SK-N-SH treated with all-trans-retinoic acid at 6 μM for 48 hours (cell line): ENCODE measurements around the gene TMEM131.
A peak's percentile ranks its signal among the peaks of the same experiment; 100 is the strongest.

Experiments
- ATAC-seq: fragments of 200-7000 bp; cut with Tn5 transposase; 3 replicates; pipeline ENCODE4 v1.9.1; 2020; ENCODE audit warnings: mild to moderate bottlenecking, moderate library complexity
- ARNTL ChIP-seq: fragments of 450-650 bp; formaldehyde crosslinking; IDR thresholded peaks from 2 replicates; pipeline ENCODE4 v1.5.0; 2020; ENCODE audit warnings: low read depth, mild to moderate bottlenecking, moderate library complexity, borderline replicate concordance
- BACH2 ChIP-seq: fragments of 250-450 bp; sonication (Bioruptor Pico); IDR thresholded peaks from 2 replicates; pipeline ENCODE4 v1.9.0; 2021; ENCODE audit warnings: mild to moderate bottlenecking, borderline replicate concordance
- CSDC2 ChIP-seq: fragments of 250-450 bp; sonication (Bioruptor Pico); IDR thresholded peaks from 2 replicates; pipeline ENCODE4 v1.5.0; 2020; ENCODE audit warnings: mild to moderate bottlenecking, moderate library complexity
- CSRNP3 ChIP-seq: fragments of 250-450 bp; sonication (Bioruptor Pico); IDR thresholded peaks from 2 replicates; pipeline ENCODE4 v1.5.1; 2021; ENCODE audit warnings: mild to moderate bottlenecking, moderate library complexity
- GLIS3 ChIP-seq: fragments of 250-450 bp; sonication (Bioruptor Pico); IDR thresholded peaks from 2 replicates; pipeline ENCODE4 v1.5.0; 2020; ENCODE audit warnings: mild to moderate bottlenecking, moderate library complexity
- OSR1 ChIP-seq: fragments of 250-450 bp; sonication (Bioruptor Pico); IDR thresholded peaks from 2 replicates; pipeline ENCODE4 v1.8.0; 2022; ENCODE audit warnings: moderate library complexity, mild to moderate bottlenecking, inconsistent platforms
- POU6F1 ChIP-seq: fragments of 250-450 bp; sonication (Bioruptor Pico); IDR thresholded peaks from 2 replicates; pipeline ENCODE4 v1.8.0; 2021; ENCODE audit warnings: low read depth, mild to moderate bottlenecking, moderate library complexity, borderline replicate concordance
- PPARA ChIP-seq: fragments of 250-450 bp; sonication (Bioruptor Pico); IDR thresholded peaks from 2 replicates; pipeline ENCODE4 v1.5.0; 2020; ENCODE audit warnings: mild to moderate bottlenecking, borderline replicate concordance
- RARB ChIP-seq: fragments of 250-450 bp; sonication (Bioruptor Pico); IDR thresholded peaks from 2 replicates; pipeline ENCODE4 v1.8.0; 2021; ENCODE audit warnings: mild to moderate bottlenecking, moderate library complexity
- SNAI2 ChIP-seq: fragments of 250-450 bp; sonication (Bioruptor Pico); IDR thresholded peaks from 2 replicates; pipeline ENCODE4 v1.5.0; 2020; ENCODE audit warnings: mild to moderate bottlenecking, moderate library complexity
- TCF4 ChIP-seq: fragments of 250-450 bp; sonication (Bioruptor Pico); IDR thresholded peaks from 2 replicates; pipeline ENCODE4 v1.8.0; 2021; ENCODE audit warnings: mild to moderate bottlenecking, moderate library complexity, borderline replicate concordance
- TOX ChIP-seq: fragments of 250-450 bp; sonication (Bioruptor Pico); IDR thresholded peaks from 2 replicates; pipeline ENCODE4 v1.8.0; 2021; ENCODE audit warnings: mild to moderate bottlenecking, moderate library complexity, borderline replicate concordance
- ZFP3 ChIP-seq: fragments of 250-450 bp; sonication (Bioruptor Pico); IDR thresholded peaks from 2 replicates; pipeline ENCODE4 v1.5.0; 2020; ENCODE audit warnings: mild to moderate bottlenecking, moderate library complexity
- ZNF565 ChIP-seq: fragments of 450-650 bp; formaldehyde crosslinking; conservative IDR thresholded peaks from 2 replicates; pipeline ENCODE4 v1.5.0; 2020; ENCODE audit warnings: low read depth, mild to moderate bottlenecking, moderate library complexity
- ZNF70 ChIP-seq: fragments of 450-650 bp; formaldehyde crosslinking; IDR thresholded peaks from 2 replicates; pipeline ENCODE4 v1.5.0; 2020; ENCODE audit warnings: mild to moderate bottlenecking, moderate library complexity
- ZNF8 ChIP-seq: fragments of 450-650 bp; formaldehyde crosslinking; IDR thresholded peaks from 2 replicates; pipeline ENCODE4 v1.5.0; 2020; ENCODE audit warnings: mild to moderate bottlenecking, moderate library complexity
- TF ChIP-seq, protein P1 (sequence below): fragments of 250-450 bp; sonication (Bioruptor Pico); IDR thresholded peaks from 2 replicates; pipeline ENCODE4 v1.5.0; 2020; ENCODE audit warnings: mild to moderate bottlenecking, moderate library complexity
- TF ChIP-seq, protein P2 (sequence below): fragments of 250-450 bp; sonication (Bioruptor Pico); IDR thresholded peaks from 2 replicates; pipeline ENCODE4 v1.5.1; 2020; ENCODE audit warnings: low read depth, mild to moderate bottlenecking, moderate library complexity
- TF ChIP-seq, protein P3 (sequence below): fragments of 250-450 bp; sonication (Bioruptor Pico); IDR thresholded peaks from 2 replicates; pipeline ENCODE4 v1.8.0; 2020; ENCODE audit warnings: mild to moderate bottlenecking, moderate library complexity, borderline replicate concordance

The TMEM131 gene

DNA sequence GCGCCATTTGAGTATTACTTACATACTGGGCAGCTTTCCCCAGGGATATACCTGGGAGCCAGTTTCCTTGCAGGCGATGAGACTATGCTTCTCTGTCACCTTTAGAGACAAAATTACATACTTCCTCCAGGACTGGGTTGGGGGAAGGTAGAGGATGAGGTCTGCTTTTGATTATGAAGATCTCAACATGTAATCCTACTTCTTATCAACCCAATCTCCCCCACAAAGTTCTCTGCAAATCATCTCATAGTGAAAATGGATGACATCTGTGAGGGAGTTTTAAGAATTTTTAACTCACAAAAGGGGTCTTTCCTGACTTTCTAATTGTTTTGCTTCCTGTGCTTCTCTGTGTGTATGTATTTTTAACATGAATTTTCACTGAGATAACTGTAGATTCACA lies 81.9 kb downstream of the TMEM131 start:
- ATAC-seq: no peak; the same call in 2 of the 3 replicates
- no peak for TF ChIP-seq GLIS3 (CRISPR knock-in tag)
- TF ChIP-seq TCF4 (CRISPR knock-in tag): peak; percentile 41; the same call in 1 of the 2 replicates

DNA sequence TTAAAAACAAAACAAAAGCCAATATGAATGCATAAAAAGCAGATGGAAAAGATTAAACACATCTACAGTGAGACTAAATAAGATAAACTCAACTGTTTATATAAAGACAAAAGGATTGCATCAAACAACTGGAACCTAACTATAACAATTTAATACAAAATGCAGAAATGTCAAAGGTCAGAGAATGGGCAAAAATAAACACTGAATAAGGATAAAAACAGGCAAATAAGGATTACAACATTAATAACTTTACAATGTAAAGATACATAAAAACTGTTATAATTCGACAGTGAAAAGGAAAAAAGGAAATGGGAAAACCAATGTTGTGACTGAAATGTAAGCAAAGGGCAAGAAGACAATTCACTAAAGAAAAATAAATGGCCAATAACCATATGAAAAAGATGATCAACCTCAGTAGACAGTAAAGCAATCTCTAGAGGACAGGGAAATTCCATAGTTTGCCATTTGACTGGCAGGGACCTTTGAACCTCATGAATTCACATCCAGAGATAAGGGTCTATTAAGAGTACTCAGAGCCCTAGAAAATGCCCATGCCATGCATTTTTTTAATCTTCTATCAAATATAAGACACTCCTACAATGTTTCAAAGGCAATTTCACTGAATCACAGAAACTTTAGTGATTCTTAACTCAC lies 83.7 kb downstream of the TMEM131 start:
- no peak for TF ChIP-seq ZNF565 (CRISPR knock-in tag)
- no peak for TF ChIP-seq ARNTL (CRISPR knock-in tag)
- no peak for TF ChIP-seq TCF4 (CRISPR knock-in tag)
- no peak for TF ChIP-seq ZNF8 (CRISPR knock-in tag)
- TF ChIP-seq, protein P1, sequence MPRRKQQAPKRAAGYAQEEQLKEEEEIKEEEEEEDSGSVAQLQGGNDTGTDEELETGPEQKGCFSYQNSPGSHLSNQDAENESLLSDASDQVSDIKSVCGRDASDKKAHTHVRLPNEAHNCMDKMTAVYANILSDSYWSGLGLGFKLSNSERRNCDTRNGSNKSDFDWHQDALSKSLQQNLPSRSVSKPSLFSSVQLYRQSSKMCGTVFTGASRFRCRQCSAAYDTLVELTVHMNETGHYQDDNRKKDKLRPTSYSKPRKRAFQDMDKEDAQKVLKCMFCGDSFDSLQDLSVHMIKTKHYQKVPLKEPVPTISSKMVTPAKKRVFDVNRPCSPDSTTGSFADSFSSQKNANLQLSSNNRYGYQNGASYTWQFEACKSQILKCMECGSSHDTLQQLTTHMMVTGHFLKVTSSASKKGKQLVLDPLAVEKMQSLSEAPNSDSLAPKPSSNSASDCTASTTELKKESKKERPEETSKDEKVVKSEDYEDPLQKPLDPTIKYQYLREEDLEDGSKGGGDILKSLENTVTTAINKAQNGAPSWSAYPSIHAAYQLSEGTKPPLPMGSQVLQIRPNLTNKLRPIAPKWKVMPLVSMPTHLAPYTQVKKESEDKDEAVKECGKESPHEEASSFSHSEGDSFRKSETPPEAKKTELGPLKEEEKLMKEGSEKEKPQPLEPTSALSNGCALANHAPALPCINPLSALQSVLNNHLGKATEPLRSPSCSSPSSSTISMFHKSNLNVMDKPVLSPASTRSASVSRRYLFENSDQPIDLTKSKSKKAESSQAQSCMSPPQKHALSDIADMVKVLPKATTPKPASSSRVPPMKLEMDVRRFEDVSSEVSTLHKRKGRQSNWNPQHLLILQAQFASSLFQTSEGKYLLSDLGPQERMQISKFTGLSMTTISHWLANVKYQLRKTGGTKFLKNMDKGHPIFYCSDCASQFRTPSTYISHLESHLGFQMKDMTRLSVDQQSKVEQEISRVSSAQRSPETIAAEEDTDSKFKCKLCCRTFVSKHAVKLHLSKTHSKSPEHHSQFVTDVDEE (CRISPR knock-in tag): no peak
- TF ChIP-seq PPARA (CRISPR knock-in tag): no peak
- ATAC-seq: no peak

GRCh38 chr2:97911206-97911921 lies 84.4 kb downstream of the TMEM131 start:
- TF ChIP-seq RARB (CRISPR knock-in tag) (no peak), ZFP3 (CRISPR knock-in tag) (no peak), BACH2 (no peak), TOX (CRISPR knock-in tag) (no peak), ARNTL (CRISPR knock-in tag) (no peak), CSDC2 (no peak), ZNF565 (CRISPR knock-in tag) (no peak), ZNF70 (CRISPR knock-in tag) (no peak), OSR1 (CRISPR knock-in tag) (no peak)
- TF ChIP-seq, protein P1 (CRISPR knock-in tag): no peak
- no peak for ATAC-seq

GRCh38 chr2:97910403-97911205 lies 85.1 kb downstream of the TMEM131 start:
- ATAC-seq: no peak
- TF ChIP-seq GLIS3 (CRISPR knock-in tag): no peak
- no peak for TF ChIP-seq TOX (CRISPR knock-in tag)
- TF ChIP-seq, protein P2, sequence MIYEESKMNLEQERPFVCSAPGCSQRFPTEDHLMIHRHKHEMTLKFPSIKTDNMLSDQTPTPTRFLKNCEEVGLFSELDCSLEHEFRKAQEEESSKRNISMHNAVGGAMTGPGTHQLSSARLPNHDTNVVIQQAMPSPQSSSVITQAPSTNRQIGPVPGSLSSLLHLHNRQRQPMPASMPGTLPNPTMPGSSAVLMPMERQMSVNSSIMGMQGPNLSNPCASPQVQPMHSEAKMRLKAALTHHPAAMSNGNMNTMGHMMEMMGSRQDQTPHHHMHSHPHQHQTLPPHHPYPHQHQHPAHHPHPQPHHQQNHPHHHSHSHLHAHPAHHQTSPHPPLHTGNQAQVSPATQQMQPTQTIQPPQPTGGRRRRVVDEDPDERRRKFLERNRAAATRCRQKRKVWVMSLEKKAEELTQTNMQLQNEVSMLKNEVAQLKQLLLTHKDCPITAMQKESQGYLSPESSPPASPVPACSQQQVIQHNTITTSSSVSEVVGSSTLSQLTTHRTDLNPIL (CRISPR knock-in tag): no peak
- no peak for TF ChIP-seq OSR1 (CRISPR knock-in tag)
- TF ChIP-seq, protein P3, sequence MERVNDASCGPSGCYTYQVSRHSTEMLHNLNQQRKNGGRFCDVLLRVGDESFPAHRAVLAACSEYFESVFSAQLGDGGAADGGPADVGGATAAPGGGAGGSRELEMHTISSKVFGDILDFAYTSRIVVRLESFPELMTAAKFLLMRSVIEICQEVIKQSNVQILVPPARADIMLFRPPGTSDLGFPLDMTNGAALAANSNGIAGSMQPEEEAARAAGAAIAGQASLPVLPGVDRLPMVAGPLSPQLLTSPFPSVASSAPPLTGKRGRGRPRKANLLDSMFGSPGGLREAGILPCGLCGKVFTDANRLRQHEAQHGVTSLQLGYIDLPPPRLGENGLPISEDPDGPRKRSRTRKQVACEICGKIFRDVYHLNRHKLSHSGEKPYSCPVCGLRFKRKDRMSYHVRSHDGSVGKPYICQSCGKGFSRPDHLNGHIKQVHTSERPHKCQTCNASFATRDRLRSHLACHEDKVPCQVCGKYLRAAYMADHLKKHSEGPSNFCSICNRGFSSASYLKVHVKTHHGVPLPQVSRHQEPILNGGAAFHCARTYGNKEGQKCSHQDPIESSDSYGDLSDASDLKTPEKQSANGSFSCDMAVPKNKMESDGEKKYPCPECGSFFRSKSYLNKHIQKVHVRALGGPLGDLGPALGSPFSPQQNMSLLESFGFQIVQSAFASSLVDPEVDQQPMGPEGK (CRISPR knock-in tag): no peak
- TF ChIP-seq SNAI2 (CRISPR knock-in tag): no peak
- no peak for TF ChIP-seq POU6F1
- TF ChIP-seq ZNF8 (CRISPR knock-in tag): no peak
- TF ChIP-seq CSRNP3: no peak
